Activated naive CD8-positive, alpha-beta T cell treated with anti-CD3 and anti-CD28 coated beads, Interleukin-2, amount 50 U/mL, for 16 hours (primary cell): ENCODE data around the gene CLEC1B.
"Not testable (repeated sequence)": the region's sequence is repeated elsewhere in the genome, so short reads cannot be mapped to it uniquely, and the experiment has no call there.

Experiments used
- DNase-seq: peaks from one replicate; pipeline ENCODE4 v3.0.0-alpha.2; 2020; ENCODE audit warnings: low read depth, low spot score

The CLEC1B gene

GRCh38 chr12:9974731-9975130, 24.2 kb downstream of the CLEC1B start:
- not testable (repeated sequence) for DNase-seq

DNA sequence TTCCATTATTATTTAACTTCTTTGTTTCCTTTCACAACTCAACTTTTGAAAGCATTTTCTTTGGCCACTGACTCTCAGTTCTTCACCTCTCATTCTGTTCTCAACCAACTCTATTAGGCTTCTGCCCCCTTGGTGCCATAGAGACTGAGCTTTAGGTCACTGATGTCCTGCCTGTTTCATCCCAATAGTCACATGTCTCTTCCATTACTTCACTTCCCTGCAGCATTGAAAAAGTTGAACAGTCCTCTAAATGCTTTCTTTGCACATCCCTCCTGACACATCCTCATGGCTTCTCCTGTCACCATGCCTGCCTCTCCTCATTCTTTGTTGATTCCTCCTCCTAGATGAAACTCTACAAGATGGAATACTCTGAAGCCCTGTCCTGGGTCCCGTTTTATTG, 25.0 kb downstream of the CLEC1B start:
- DNase-seq = no peak

- no peak for DNase-seq
These were observed 27.7 kb downstream of the CLEC1B start, which contains the start of gene CLEC12A for GRCh38 chr12:9971181-9971580. Gene CLEC12A (plus strand): TSS chr12:9971409. CDS start chr12:9971597, 188 bp downstream.

DNA sequence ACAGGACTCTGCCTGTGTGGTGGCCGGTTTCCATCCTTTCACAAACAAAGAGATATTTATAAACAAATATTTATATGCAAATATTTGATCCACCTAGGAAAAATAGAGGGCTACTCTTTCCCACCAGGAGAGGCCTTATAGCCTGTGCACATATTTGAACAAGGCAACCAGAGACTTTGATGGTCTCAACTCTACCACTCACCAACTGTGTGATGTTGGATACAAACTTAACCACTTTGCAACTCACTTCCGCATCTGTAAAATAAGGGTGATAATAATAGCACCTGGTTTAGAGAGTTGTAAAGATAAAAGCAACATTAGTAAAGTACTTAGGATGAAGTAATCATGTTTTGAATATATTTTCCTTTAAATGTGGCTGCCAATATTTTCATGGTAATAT, 29.2 kb downstream of the CLEC1B start:
- DNase-seq = no peak

GRCh38 chr12:9961901-9962300, 37.0 kb downstream of the CLEC1B start:
- DNase-seq = no peak

DNA sequence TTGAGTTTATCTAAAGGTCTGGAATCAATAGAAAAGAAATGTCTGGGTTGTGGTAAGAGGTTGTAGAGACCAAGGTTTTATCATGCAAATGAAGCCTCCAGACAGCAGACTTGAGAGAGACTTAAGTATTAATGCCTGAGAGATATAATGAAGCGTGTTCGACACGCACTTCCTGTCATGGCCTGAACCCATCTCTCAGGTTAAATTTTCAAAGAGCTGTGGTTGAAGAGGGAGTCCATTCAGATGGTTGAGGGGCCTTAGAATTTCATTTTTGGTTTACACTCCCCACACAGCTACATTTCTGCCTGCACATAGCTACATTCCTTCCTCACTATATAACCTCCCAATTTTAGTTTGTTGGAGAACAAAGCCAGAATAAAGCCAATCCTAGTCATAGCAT, 37.8 kb downstream of the CLEC1B start:
- no peak for DNase-seq

GRCh38 chr12:9960590-9960989, 38.3 kb downstream of the CLEC1B start:
- DNase-seq = no peak

- DNase-seq = no peak
These were observed 41.1 kb downstream of the CLEC1B start for GRCh38 chr12:9957834-9958233.

GRCh38 chr12:9952954-9953729, 45.8 kb downstream of the CLEC1B start:
- not testable (repeated sequence) for DNase-seq

DNA sequence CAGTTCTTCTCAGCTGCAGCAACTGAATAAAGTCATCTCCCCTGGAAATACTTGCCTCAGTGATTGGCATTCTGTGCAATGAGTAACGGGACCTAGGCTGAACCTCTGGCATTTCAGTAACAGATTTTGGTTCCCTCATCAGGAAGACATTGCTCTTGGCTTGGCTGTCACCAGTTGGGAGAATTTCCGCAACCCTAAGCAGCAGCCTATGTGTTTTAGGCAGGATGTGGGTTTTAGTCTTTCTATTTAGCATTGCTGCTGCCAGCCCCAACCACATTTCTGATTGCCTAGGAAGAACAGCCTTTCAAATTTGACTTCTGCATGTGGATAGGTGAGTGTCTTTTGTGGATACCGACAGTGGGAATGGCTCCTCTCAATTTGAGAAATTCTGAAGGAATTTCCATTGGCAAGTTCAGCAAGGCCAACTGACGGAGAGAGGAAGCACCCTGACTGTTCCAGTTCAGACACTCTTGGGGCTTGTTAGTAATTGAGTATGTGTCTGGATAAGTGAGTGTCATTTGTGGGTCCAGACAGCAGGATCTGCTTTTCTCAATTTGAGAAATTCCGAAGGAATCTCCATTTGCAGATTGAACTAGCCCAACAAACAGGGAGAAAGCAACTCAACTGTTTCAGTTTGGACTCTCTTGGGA, 47.8 kb downstream of the CLEC1B start:
- no peak for DNase-seq

DNA sequence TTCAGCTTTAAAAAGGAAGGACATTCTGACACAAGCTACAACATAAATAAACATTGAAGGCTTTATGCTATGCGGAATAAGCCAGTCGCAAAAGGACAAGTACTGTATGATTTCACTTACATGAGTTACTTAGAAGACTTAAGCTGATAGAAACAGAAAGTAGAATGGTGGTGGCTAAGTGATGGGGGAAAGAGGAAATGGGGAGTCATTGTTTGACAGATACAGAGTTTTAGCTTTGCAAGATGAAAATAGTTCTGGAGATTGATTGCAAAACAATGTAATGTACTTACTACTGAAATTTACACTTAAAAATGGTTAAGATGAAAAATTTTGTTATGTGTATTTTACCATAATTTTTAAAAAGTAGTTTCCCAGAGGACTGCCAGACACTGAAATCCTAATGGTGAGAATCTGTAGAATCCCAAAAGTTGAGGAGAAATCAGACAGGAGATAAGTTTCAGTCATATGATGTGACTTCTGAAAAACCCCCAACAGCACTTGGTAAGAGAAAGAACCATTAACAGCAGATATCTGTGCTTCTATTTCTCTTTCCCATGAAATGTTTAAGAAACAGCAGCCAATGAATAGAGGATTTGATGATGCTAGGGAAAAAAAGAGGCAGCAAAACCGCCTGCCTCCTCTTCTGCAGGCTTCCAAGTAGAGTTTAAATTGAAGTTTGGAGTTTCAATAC, 50.2 kb downstream of the CLEC1B start:
- no peak for DNase-seq

- DNase-seq = no peak
These were observed 51.2 kb downstream of the CLEC1B start for GRCh38 chr12:9947674-9948073.

- no peak for DNase-seq
These were observed 54.5 kb downstream of the CLEC1B start for GRCh38 chr12:9944391-9944790.

- no peak for DNase-seq
These were observed 55.7 kb downstream of the CLEC1B start for GRCh38 chr12:9943240-9943639.
